ENCODE results near the gene PTX4. TPM values are rescaled to one million over a fixed set of nuclear protein-coding genes. Genes with fewer than 3 reads are reported as not detected.

The PTX4 gene
- polyA plus RNA-seq, 6 donors from 2014 or later: not detected

GRCh38 chr16:1464894-1465566, 23.7 kb downstream of the PTX4 start:
- ATAC-seq (ENCODE audit: low read depth in 2 of 2) (no peak), DNase-seq (no peak)
- Mint-ChIP-seq H3K9me3 (no peaks in the 10 kb centered on the region), H3K4me1 (peaks cover 15 to 40% (median 24%) of the 10 kb centered on the region in 3 donors), H3K27me3 (no peaks in the 10 kb centered on the region), H3K27ac (peak overlapping the region in 1 of 6 donors; percentile 100), H3K36me3 (no peaks in the 10 kb centered on the region), H3K4me3 (peak overlapping the region in 1 of 8 donors; percentile 52)

GRCh38 chr16:1464196-1464893, 24.4 kb downstream of the PTX4 start:
- DNase-seq (no peak), ATAC-seq (ENCODE audit: low read depth in 2 of 2) (no peak)
- Mint-ChIP-seq H3K27me3 (no peaks in the 10 kb centered on the region), H3K27ac (peak overlapping the region in 4 of 6 donors; percentile 57 to 100 (median 81)), H3K36me3 (peaks cover 0 to 2% of the 10 kb centered on the region in 2 donors), H3K9me3 (no peaks in the 10 kb centered on the region), H3K4me1 (peaks cover 15 to 37% (median 23%) of the 10 kb centered on the region in 3 donors), H3K4me3 (no peak overlapping the region)

GRCh38 chr16:1461146-1461545, 27.6 kb downstream of the PTX4 start:
- no peaks in the 10 kb centered on the region for H3K27me3 Mint-ChIP-seq
- ATAC-seq (ENCODE audit: low read depth in 2 of 2): no peak
- no peak for DNase-seq
- H3K4me1 Mint-ChIP-seq: peaks cover 19 to 42% (median 26%) of the 10 kb centered on the region in 3 donors
- H3K9me3 Mint-ChIP-seq: no peaks in the 10 kb centered on the region
- peak overlapping the region in 1 of 8 donors; percentile 9 for H3K4me3 Mint-ChIP-seq
- H3K36me3 Mint-ChIP-seq: peaks cover 0 to 10% of the 10 kb centered on the region in 2 donors
- peak overlapping the region in 5 of 6 donors; percentile 78 to 100 (median 95) for H3K27ac Mint-ChIP-seq

- peaks cover 19 to 43% (median 26%) of the 10 kb centered on the region in 3 donors for H3K4me1 Mint-ChIP-seq
- no peak for ATAC-seq (ENCODE audit: low read depth in 2 of 2)
- H3K4me3 Mint-ChIP-seq: no peak overlapping the region
- no peaks in the 10 kb centered on the region for H3K27me3 Mint-ChIP-seq
- H3K36me3 Mint-ChIP-seq: peaks cover 0 to 10% of the 10 kb centered on the region in 2 donors
- no peak for DNase-seq
- H3K27ac Mint-ChIP-seq: peak overlapping the region in 4 of 6 donors; percentile 96 to 100 (median 100)
- H3K9me3 Mint-ChIP-seq: no peaks in the 10 kb centered on the region
Measured at GRCh38 chr16:1460602-1461138, 28.1 kb downstream of the PTX4 start.

GRCh38 chr16:1459967-1460366, 28.8 kb downstream of the PTX4 start:
- Mint-ChIP-seq H3K9me3 (no peaks in the 10 kb centered on the region), H3K27me3 (no peaks in the 10 kb centered on the region), H3K27ac (peak overlapping the region; percentile 96 to 100 (median 100)), H3K4me3 (peak overlapping the region in 5 of 8 donors; percentile 39 to 88 (median 63)), H3K36me3 (peaks cover 0 to 10% of the 10 kb centered on the region in 2 donors), H3K4me1 (peaks cover 19 to 43% (median 24%) of the 10 kb centered on the region in 3 donors)
- no peak for DNase-seq
- ATAC-seq (ENCODE audit: low read depth in 2 of 2): no peak

GRCh38 chr16:1458977-1459341, 29.8 kb downstream of the PTX4 start:
- H3K4me3 Mint-ChIP-seq: peak overlapping the region; percentile 65 to 92 (median 84)
- peaks cover 19 to 39% (median 21%) of the 10 kb centered on the region in 3 donors for H3K4me1 Mint-ChIP-seq

GRCh38 chr16:1458336-1458976, 30.3 kb downstream of the PTX4 start:
- Mint-ChIP-seq H3K36me3 (peaks cover 0 to 10% of the 10 kb centered on the region in 2 donors), H3K4me1 (peaks cover 19 to 36% (median 21%) of the 10 kb centered on the region in 3 donors), H3K27me3 (no peaks in the 10 kb centered on the region), H3K4me3 (peak overlapping the region; percentile 65 to 92 (median 84)), H3K9me3 (no peaks in the 10 kb centered on the region), H3K27ac (peak overlapping the region; percentile 99 to 100 (median 100))
- ATAC-seq (ENCODE audit: low read depth in 2 of 2) (peak; percentile 47 to 69), DNase-seq (no peak)

More at GRCh38 chr16:1458977-1459341, 29.8 kb downstream of the PTX4 start:
- DNase-seq: peak; percentile 93
- Mint-ChIP-seq H3K9me3 (no peaks in the 10 kb centered on the region), H3K27me3 (no peaks in the 10 kb centered on the region), H3K27ac (peak overlapping the region; percentile 99 to 100 (median 100)), H3K36me3 (peaks cover 0 to 10% of the 10 kb centered on the region in 2 donors)
- peak; percentile 91 to 98 for ATAC-seq (ENCODE audit: low read depth in 2 of 2)

GRCh38 chr16:1457489-1458245, 31.1 kb downstream of the PTX4 start:
- peaks cover 19 to 34% (median 21%) of the 10 kb centered on the region in 3 donors for H3K4me1 Mint-ChIP-seq
- no peaks in the 10 kb centered on the region for H3K9me3 Mint-ChIP-seq
- no peaks in the 10 kb centered on the region for H3K27me3 Mint-ChIP-seq
- DNase-seq (no peak), ATAC-seq (ENCODE audit: low read depth in 2 of 2) (no peak)
- H3K4me3 Mint-ChIP-seq: peak overlapping the region in 7 of 8 donors; percentile 41 to 92 (median 80)
- H3K36me3 Mint-ChIP-seq: peaks cover 0 to 10% of the 10 kb centered on the region in 2 donors
- H3K27ac Mint-ChIP-seq: peak overlapping the region; percentile 80 to 100 (median 100)

- no peak for ATAC-seq (ENCODE audit: low read depth in 2 of 2)
- Mint-ChIP-seq H3K36me3 (peaks cover 0 to 12% of the 10 kb centered on the region in 2 donors), H3K9me3 (no peaks in the 10 kb centered on the region), H3K27ac (peak overlapping the region in 2 of 6 donors; percentile 41 to 51), H3K27me3 (no peaks in the 10 kb centered on the region), H3K4me3 (peak overlapping the region in 2 of 8 donors; percentile 5 to 25), H3K4me1 (peaks cover 19 to 31% (median 21%) of the 10 kb centered on the region in 3 donors)
- DNase-seq: no peak
Measured at GRCh38 chr16:1456951-1457350, 31.8 kb downstream of the PTX4 start.

GRCh38 chr16:1455190-1456171, 33.3 kb downstream of the PTX4 start:
- ATAC-seq (ENCODE audit: low read depth in 2 of 2) (no peak), DNase-seq (no peak)
- Mint-ChIP-seq H3K36me3 (peaks cover 0 to 19% of the 10 kb centered on the region in 2 donors), H3K4me3 (no peak overlapping the region), H3K27me3 (no peaks in the 10 kb centered on the region), H3K27ac (peak overlapping the region; percentile 7 to 58 (median 44)), H3K9me3 (no peaks in the 10 kb centered on the region), H3K4me1 (peaks cover 19 to 29% (median 21%) of the 10 kb centered on the region in 3 donors)

- H3K9me3 Mint-ChIP-seq: no peaks in the 10 kb centered on the region
- DNase-seq: no peak
- H3K4me3 Mint-ChIP-seq: no peak overlapping the region
- H3K27me3 Mint-ChIP-seq: no peaks in the 10 kb centered on the region
- peaks cover 0 to 19% of the 10 kb centered on the region in 2 donors for H3K36me3 Mint-ChIP-seq
- H3K4me1 Mint-ChIP-seq: peaks cover 14 to 22% (median 16%) of the 10 kb centered on the region in 3 donors
- H3K27ac Mint-ChIP-seq: peak overlapping the region in 1 of 6 donors; percentile 37
- ATAC-seq (ENCODE audit: low read depth in 2 of 2): no peak
Measured at GRCh38 chr16:1454561-1454960, 34.2 kb downstream of the PTX4 start.

- Mint-ChIP-seq H3K9me3 (no peaks in the 10 kb centered on the region), H3K4me3 (no peak overlapping the region), H3K27ac (peak overlapping the region in 1 of 6 donors; percentile 54), H3K4me1 (peaks cover 4 to 13% (median 5%) of the 10 kb centered on the region in 3 donors), H3K27me3 (no peaks in the 10 kb centered on the region), H3K36me3 (peaks cover 0 to 9% of the 10 kb centered on the region in 2 donors)
- no peak for DNase-seq
- ATAC-seq (ENCODE audit: low read depth in 2 of 2): no peak
Measured at GRCh38 chr16:1453316-1453715, 35.4 kb downstream of the PTX4 start.

All from naive B cell (primary cell).